ENCODE results near the gene PCDHGA4.
"Not testable (repeated sequence)": the region's sequence is repeated elsewhere in the genome, so short reads cannot be mapped to it uniquely, and the experiment has no call there.

PCDHGA4 gene

DNA sequence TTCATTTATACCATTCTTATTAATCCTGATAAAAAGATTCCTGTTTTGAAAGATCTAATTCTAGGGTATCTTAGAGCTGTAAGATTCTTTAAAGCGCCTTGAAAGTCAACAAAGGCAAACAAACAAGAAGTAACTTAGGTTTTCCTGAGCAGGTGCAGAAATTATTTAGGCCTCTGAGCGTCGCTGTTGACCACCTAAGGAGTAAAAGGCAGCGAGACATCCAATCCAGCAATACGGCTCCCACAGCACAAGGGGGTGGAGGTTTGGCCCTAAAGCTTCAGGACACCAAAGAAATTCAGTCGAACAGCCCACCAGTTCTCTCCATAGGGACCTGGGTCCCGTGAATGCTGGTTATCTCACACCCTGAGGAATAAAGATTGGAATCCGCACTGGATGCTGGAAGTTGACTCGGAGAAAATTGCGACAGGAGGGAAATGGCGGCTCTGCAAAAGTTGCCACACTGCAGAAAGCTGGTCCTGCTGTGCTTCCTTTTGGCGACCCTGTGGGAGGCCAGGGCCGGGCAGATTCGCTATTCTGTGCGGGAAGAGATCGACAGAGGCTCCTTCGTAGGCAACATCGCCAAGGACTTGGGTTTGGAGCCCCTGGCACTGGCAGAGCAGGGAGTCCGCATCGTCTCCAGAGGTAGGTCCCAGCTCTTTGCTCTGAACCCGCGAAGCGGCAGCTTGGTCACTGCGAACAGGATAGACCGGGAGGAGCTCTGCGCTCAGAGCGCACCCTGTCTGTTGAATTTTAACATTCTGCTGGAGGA, 16.1 kb upstream of the PCDHGA4 start, which contains the start of gene PCDHGA2:
Gene PCDHGA2, plus strand, starts transcription at position 223 of the 769 bp plus-strand sequence.
- no peaks in the 10 kb centered on the region for H3K4me1 Mint-ChIP-seq
- H3K9me3 Mint-ChIP-seq, result peaks cover 70% of the 10 kb centered on the region
- H3K27me3 Mint-ChIP-seq (ENCODE audit: low read depth), result no peaks in the 10 kb centered on the region
- peaks cover 17% of the 10 kb centered on the region for H3K36me3 Mint-ChIP-seq (ENCODE audit: low read depth)
- TF ChIP-seq, protein P1, sequence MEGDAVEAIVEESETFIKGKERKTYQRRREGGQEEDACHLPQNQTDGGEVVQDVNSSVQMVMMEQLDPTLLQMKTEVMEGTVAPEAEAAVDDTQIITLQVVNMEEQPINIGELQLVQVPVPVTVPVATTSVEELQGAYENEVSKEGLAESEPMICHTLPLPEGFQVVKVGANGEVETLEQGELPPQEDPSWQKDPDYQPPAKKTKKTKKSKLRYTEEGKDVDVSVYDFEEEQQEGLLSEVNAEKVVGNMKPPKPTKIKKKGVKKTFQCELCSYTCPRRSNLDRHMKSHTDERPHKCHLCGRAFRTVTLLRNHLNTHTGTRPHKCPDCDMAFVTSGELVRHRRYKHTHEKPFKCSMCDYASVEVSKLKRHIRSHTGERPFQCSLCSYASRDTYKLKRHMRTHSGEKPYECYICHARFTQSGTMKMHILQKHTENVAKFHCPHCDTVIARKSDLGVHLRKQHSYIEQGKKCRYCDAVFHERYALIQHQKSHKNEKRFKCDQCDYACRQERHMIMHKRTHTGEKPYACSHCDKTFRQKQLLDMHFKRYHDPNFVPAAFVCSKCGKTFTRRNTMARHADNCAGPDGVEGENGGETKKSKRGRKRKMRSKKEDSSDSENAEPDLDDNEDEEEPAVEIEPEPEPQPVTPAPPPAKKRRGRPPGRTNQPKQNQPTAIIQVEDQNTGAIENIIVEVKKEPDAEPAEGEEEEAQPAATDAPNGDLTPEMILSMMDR (IDR thresholded peaks at IDR 0.05; ENCODE audit: unreplicated experiment in 3 of 3), result no peak
- no peak within 1 kb of the TSS for H3K27ac Mint-ChIP-seq
- H3K4me3 Mint-ChIP-seq, result no peak within 1 kb of the TSS

DNA sequence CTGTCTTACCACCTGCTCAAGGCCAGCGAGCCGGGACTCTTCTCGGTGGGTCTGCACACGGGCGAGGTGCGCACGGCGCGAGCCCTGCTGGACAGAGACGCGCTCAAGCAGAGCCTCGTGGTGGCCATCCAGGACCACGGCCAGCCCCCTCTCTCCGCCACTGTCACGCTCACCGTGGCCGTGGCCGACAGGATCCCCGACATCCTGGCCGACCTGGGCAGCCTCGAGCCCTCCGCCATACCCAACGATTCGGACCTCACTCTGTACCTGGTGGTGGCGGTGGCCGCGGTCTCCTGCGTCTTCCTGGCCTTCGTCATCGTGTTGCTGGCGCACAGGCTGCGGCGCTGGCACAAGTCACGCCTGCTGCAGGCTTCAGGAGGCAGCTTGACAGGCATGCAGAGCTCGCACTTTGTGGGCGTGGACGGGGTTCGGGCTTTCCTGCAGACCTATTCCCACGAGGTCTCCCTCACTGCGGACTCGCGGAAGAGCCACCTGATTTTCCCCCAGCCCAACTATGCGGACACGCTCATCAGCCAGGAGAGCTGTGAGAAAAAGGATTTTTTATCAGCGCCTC, 14.0 kb upstream of the PCDHGA4 start:
- Mint-ChIP-seq H3K36me3 (ENCODE audit: low read depth) (peaks cover 22% of the 10 kb centered on the region), H3K9me3 (peaks cover 73% of the 10 kb centered on the region)
- H3K4me3 Mint-ChIP-seq; H3K27ac Mint-ChIP-seq; H3K4me1 Mint-ChIP-seq; H3K27me3 Mint-ChIP-seq (ENCODE audit: low read depth): not testable (repeated sequence)

DNA sequence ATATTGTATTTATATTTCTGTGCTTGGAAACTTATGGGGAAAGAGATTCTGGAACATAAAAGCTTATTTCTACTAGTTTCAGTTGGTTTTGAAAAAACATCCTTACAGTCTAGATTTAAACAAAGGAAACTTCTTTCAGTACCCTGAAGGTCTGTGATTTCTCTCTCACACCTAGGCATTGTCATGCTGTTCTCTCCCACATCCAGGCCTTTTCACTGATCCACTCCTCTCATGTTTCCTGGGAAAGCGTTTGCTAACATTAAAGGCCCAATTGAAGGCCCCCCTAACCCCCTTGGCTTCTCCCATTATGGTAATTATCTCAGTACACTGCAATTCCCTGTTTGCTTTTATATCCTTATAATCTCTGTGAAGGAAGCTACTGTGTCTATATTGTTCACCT, 12.0 kb upstream of the PCDHGA4 start:
- H3K27ac Mint-ChIP-seq, result no peak overlapping the region
- no peaks in the 10 kb centered on the region for H3K4me1 Mint-ChIP-seq
- H3K36me3 Mint-ChIP-seq (ENCODE audit: low read depth), result peaks cover 25% of the 10 kb centered on the region
- H3K27me3 Mint-ChIP-seq (ENCODE audit: low read depth), result peaks cover 4% of the 10 kb centered on the region
- peaks cover 72% of the 10 kb centered on the region for H3K9me3 Mint-ChIP-seq
- H3K4me3 Mint-ChIP-seq, result no peak overlapping the region
- TF ChIP-seq, protein P1 (IDR thresholded peaks at IDR 0.05; ENCODE audit: unreplicated experiment in 3 of 3), result no peak

DNA sequence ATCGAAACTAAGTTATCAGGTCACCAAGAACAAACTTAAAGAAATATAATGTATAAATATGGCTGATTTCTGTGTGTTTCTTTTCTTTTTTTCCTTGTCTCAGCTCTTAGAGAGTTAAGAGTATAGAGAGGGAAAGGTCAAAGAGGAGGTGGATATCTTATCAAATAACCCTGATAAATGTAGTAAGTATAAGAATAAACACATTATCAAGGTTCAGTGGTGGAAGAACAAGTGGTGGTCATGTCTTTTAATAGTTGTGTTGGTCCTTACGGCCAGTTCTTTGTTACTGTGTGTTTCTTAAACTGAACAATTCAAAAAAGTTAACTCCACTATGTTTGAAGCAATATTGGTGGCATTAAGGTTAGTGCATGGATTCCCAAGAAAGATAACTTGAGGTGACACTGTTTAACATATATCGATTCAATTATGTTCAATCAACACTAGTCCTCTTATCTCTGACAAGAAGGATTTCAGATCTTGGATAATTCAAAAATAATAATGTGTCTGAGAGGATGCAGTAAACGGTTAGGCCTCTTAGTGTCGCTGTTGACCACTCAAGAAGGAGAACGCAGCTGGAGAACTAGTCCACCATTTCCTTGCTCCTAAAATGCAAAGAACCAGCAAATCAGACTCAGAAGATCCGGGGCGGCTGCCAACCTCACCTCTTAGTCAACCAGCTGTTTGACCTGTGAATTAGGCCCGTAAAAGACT, 11.4 kb upstream of the PCDHGA4 start, which contains the start of gene PCDHGA3:
Gene PCDHGA3, plus strand, starts transcription at position 588 of the 711 bp plus-strand sequence. CDS start 205 bp downstream, outside the sequence.
- TF ChIP-seq, protein P1 (IDR thresholded peaks at IDR 0.05; ENCODE audit: unreplicated experiment in 3 of 3), result no peak
- H3K4me3 Mint-ChIP-seq, result no peak within 1 kb of the TSS
- H3K27ac Mint-ChIP-seq, result no peak within 1 kb of the TSS
- H3K4me1 Mint-ChIP-seq, result no peaks in the 10 kb centered on the region
- H3K9me3 Mint-ChIP-seq, result peaks cover 70% of the 10 kb centered on the region
- peaks cover 4% of the 10 kb centered on the region for H3K27me3 Mint-ChIP-seq (ENCODE audit: low read depth)
- H3K36me3 Mint-ChIP-seq (ENCODE audit: low read depth), result peaks cover 25% of the 10 kb centered on the region

DNA sequence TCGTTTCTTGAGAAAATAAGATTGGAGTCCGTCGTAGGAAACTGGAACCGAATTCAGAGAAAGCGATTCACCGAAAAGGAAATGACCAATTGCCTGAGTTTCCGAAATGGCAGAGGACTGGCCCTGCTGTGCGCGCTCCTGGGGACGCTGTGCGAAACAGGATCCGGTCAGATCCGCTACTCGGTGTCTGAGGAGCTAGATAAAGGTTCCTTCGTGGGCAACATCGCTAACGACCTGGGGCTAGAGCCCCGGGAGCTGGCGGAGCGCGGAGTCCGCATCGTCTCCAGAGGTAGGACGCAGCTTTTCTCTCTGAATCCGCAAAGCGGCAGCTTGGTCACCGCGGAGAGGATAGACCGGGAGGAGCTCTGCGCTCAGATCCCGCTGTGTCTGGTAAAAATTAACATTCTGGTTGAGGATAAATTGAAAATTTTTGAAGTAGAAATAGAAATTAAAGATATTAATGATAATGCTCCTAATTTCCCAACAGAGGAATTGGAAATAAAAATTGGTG, 10.8 kb upstream of the PCDHGA4 start:
- peaks cover 70% of the 10 kb centered on the region for H3K9me3 Mint-ChIP-seq
- H3K36me3 Mint-ChIP-seq (ENCODE audit: low read depth), result peaks cover 22% of the 10 kb centered on the region
- H3K27ac Mint-ChIP-seq, result no peak overlapping the region
- peaks cover 4% of the 10 kb centered on the region for H3K27me3 Mint-ChIP-seq (ENCODE audit: low read depth)
- H3K4me1 Mint-ChIP-seq, result no peaks in the 10 kb centered on the region
- H3K4me3 Mint-ChIP-seq, result no peak overlapping the region
- TF ChIP-seq, protein P1 (IDR thresholded peaks at IDR 0.05; ENCODE audit: unreplicated experiment in 3 of 3), result no peak

DNA sequence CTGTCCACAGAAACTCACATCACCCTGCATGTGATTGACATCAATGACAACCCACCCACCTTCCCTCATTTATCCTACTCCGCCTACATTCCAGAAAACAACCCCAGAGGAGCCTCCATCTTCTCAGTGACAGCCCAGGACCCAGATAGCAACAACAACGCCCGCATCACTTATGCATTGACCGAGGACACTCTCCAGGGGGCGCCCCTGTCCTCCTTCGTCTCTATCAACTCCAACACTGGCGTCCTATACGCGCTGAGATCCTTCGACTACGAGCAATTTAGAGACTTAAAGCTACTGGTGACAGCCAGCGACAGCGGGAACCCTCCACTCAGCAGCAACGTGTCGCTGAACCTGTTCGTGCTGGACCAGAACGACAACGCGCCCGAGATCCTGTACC, 9.5 kb upstream of the PCDHGA4 start:
- TF ChIP-seq, protein P1 (IDR thresholded peaks at IDR 0.05; ENCODE audit: unreplicated experiment in 3 of 3), result no peak
- peaks cover 24% of the 10 kb centered on the region for H3K36me3 Mint-ChIP-seq (ENCODE audit: low read depth)
- H3K4me3 Mint-ChIP-seq, result no peak overlapping the region
- peaks cover 4% of the 10 kb centered on the region for H3K27me3 Mint-ChIP-seq (ENCODE audit: low read depth)
- H3K27ac Mint-ChIP-seq, result no peak overlapping the region
- peaks cover 76% of the 10 kb centered on the region for H3K9me3 Mint-ChIP-seq
- no peaks in the 10 kb centered on the region for H3K4me1 Mint-ChIP-seq

DNA sequence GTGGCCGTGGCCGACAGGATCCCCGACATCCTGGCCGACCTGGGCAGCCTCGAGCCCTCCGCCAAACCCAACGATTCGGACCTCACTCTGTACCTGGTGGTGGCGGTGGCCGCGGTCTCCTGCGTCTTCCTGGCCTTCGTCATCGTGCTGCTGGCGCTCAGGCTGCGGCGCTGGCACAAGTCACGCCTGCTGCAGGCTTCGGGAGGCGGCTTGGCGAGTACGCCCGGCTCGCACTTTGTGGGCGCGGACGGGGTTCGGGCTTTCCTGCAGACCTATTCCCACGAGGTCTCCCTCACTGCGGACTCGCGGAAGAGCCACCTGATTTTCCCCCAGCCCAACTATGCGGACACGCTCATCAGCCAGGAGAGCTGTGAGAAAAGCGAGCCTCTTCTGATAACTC, 8.8 kb upstream of the PCDHGA4 start:
- Mint-ChIP-seq H3K36me3 (ENCODE audit: low read depth) (peaks cover 25% of the 10 kb centered on the region), H3K9me3 (peaks cover 75% of the 10 kb centered on the region)
- H3K4me3 Mint-ChIP-seq; H3K27ac Mint-ChIP-seq; H3K27me3 Mint-ChIP-seq (ENCODE audit: low read depth); H3K4me1 Mint-ChIP-seq: not testable (repeated sequence)

Data from nephron (organoid).